ENCODE measurements around the gene CD69.

DNA sequence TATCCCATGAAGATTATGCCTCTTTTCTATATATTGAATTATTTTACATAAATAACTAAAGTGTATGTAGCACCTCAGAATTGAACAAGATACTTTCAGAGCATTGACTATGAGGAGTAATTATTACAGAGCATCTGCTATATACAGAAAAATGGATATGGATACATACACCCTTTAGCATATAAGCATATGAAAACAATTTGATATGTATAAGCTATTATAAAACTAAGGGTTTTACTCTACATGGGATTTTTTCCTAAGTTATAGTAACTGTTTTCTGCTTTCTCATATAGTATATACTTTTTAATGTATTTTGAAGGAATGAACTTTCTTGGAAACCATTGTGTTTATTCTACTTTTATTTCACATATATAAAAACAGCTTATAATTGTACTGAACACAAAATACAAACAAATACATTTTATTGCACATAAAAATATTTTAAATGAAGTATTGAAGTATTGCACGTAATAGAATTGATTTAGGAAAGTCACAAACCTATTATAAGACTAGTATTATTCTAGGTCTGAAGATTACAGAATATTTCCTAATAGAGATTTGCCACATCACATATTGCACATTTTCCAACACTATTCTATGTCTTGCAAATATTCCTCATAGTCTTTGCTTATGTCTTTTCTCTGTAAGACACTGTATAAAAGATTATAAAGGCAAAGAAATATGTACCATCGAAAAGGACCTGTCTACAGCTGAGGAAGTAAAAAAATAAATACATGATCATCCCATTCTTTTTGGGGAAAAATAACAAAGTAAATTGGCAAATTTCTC is 8.4 kb downstream of the CD69 start:
- no peak for TF ChIP-seq JUN (IDR thresholded peaks at IDR 0.05; ENCODE audit: borderline replicate concordance, insufficient read depth, insufficient read length, low read depth)
- TF ChIP-seq POLR2AphosphoS5 (IDR thresholded peaks at IDR 0.05; ENCODE audit: insufficient read depth, low read depth, low read length): no peak
- TF ChIP-seq, protein P1, sequence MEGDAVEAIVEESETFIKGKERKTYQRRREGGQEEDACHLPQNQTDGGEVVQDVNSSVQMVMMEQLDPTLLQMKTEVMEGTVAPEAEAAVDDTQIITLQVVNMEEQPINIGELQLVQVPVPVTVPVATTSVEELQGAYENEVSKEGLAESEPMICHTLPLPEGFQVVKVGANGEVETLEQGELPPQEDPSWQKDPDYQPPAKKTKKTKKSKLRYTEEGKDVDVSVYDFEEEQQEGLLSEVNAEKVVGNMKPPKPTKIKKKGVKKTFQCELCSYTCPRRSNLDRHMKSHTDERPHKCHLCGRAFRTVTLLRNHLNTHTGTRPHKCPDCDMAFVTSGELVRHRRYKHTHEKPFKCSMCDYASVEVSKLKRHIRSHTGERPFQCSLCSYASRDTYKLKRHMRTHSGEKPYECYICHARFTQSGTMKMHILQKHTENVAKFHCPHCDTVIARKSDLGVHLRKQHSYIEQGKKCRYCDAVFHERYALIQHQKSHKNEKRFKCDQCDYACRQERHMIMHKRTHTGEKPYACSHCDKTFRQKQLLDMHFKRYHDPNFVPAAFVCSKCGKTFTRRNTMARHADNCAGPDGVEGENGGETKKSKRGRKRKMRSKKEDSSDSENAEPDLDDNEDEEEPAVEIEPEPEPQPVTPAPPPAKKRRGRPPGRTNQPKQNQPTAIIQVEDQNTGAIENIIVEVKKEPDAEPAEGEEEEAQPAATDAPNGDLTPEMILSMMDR (IDR thresholded peaks at IDR 0.05; ENCODE audit: extremely low read depth in 1 of 2, insufficient read depth in 1 of 2, low read depth in 1 of 2, low read length in 2 of 2): no peak
- TF ChIP-seq, protein P2, sequence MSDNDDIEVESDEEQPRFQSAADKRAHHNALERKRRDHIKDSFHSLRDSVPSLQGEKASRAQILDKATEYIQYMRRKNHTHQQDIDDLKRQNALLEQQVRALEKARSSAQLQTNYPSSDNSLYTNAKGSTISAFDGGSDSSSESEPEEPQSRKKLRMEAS (IDR thresholded peaks at IDR 0.05; ENCODE audit: insufficient read depth, insufficient read length): no peak
- TF ChIP-seq EZH2 (IDR thresholded peaks at IDR 0.05; ENCODE audit: borderline replicate concordance, low read depth, low read length, severe bottlenecking): no peak
- no peak for TF ChIP-seq POLR2A (IDR thresholded peaks at IDR 0.05; ENCODE audit: low read depth, low read length)
- TF ChIP-seq FOS (IDR thresholded peaks at IDR 0.05; ENCODE audit: borderline replicate concordance, insufficient read depth, low read length): no peak

All from endothelial cell of umbilical vein (primary cell).